Panc1 (cell line): ENCODE data around the gene PHLPP1.

Experiments used
- CTCF ChIP-seq: fragments of 450-650 bp; IDR thresholded peaks from 2 replicates; pipeline ENCODE4 v1.5.1; 2017; ENCODE audit warnings: mild to moderate bottlenecking
- TCF7L2 ChIP-seq: IDR thresholded peaks from 2 replicates; pipeline ENCODE4 v1.6.1; 2011; ENCODE audit warnings: mild to moderate bottlenecking, low read depth, low read length, inconsistent platforms

- TF ChIP-seq TCF7L2 (no peak), CTCF (no peak)
Measured at GRCh38 chr18:62773691-62774090, 58.4 kb downstream of the PHLPP1 start.
